Neutrophil (primary cell): ENCODE results near the gene SPOCK2.

Source experiments
- H3K27ac ChIP-seq: fragments of 200-600 bp; sonication (generic); 2 replicates; pipeline ENCODE4 v1.5.1; 2016; ENCODE audit warnings: mild to moderate bottlenecking, moderate library complexity
- H3K27me3 ChIP-seq: fragments of 200-600 bp; sonication (generic); 2 replicates; pipeline ENCODE4 v1.6.0; 2016; ENCODE audit warnings: mild to moderate bottlenecking
- H3K36me3 ChIP-seq: fragments of 200-600 bp; sonication (generic); 2 replicates; pipeline ENCODE4 v1.5.1; 2017
- H3K4me1 ChIP-seq, 2 experiments: fragments of 200-600 bp in 1 of 2; sonication (generic) in 1 of 2; 1 replicate in 1 of 2; 2 replicates in 1 of 2; pipeline versions ENCODE4 v1.5.1 to v1.6.1; 2013 to 2016; ENCODE audit warnings: low read depth in 1 of 2, low read length in 1 of 2, mild to moderate bottlenecking in 1 of 2, moderate library complexity in 1 of 2; ENCODE audit not compliant: control insufficient read depth in 1 of 2, insufficient read depth in 1 of 2
- H3K4me3 ChIP-seq, 2 experiments: fragments of 200-600 bp in 1 of 2; sonication (generic) in 1 of 2; 1 replicate in 1 of 2; 2 replicates in 1 of 2; pipeline ENCODE4 v1.5.1; 2013 to 2016; ENCODE audit warnings: low read depth in 1 of 2, low read length in 1 of 2, mild to moderate bottlenecking in 1 of 2, moderate library complexity in 1 of 2
- H3K9me3 ChIP-seq: fragments of 200-600 bp; sonication (generic); 2 replicates; pipeline ENCODE4 v1.5.1; 2016
- CTCF ChIP-seq: fragments of 200-600 bp; sonication (generic); IDR thresholded peaks from 2 replicates; pipeline ENCODE4 v1.5.1; 2016; ENCODE audit warnings: antibody characterized with exemption

Gene SPOCK2

DNA sequence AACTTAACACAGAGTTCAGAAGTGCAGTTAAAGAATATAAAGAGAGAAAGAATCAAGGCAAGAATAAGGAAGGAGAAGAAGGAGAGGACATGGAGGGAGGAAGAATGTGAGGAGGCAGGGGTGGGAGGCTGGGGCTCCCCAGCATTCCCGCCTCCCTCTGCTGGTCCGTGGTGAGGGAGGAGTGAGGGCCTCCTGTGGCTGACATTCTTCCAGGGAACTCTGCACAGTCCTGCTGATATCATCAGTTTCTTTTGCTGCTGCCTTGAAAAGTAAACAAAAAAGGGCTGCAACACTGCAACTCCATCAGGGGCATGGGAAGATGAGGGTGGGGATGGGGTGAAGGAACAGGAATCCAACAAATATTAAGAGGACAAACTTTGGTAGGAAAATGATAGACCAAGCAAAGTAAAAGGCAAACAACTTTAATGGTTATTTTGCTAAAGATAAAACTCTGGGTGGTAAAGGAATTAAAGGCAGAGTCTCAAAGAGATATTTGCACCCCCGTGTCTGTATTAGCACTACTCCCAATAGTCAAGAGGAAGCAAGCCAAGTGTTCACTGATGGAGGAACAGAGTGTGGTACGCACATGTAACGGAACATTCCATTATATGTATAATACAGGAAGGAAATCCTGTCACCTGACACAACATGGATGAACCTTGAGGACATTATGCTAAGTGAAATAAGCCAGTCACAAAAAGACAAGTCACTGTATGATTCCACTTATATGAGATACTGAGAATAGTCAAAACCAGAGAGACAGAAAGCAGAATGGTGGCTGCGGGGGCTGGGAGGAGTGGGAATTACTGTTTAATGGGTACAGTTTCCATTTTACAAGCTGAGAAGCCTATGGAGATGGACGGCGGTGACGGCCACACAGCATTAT is 8.0 kb upstream of the SPOCK2 start:
- H3K4me3 ChIP-seq = no peak overlapping the region
- H3K36me3 ChIP-seq = peaks cover 16% of the 10 kb centered on the region
- TF ChIP-seq CTCF = no peak

GRCh38 chr10:72095195-72095594 is 6.8 kb upstream of the SPOCK2 start:
- Histone ChIP-seq H3K27ac (no peak overlapping the region), H3K4me3 (no peak overlapping the region), H3K27me3 (peaks cover 4% of the 10 kb centered on the region), H3K4me1 (no peaks in the 10 kb centered on the region), H3K36me3 (peaks cover 16% of the 10 kb centered on the region), H3K9me3 (no peaks in the 10 kb centered on the region)
- no peak for TF ChIP-seq CTCF

More for the DNA sequence above, 8.0 kb upstream of the SPOCK2 start:
- no peaks in the 10 kb centered on the region for H3K9me3 ChIP-seq
- H3K27me3 ChIP-seq = no peaks in the 10 kb centered on the region
- no peak overlapping the region for H3K27ac ChIP-seq
- H3K4me1 ChIP-seq = no peaks in the 10 kb centered on the region

GRCh38 chr10:72094574-72094973 is 6.2 kb upstream of the SPOCK2 start:
- H3K4me3 ChIP-seq = no peak overlapping the region
- no peaks in the 10 kb centered on the region for H3K4me1 ChIP-seq
- H3K36me3 ChIP-seq = peaks cover 16% of the 10 kb centered on the region
- peaks cover 10% of the 10 kb centered on the region for H3K27me3 ChIP-seq
- no peak overlapping the region for H3K27ac ChIP-seq
- H3K9me3 ChIP-seq = no peaks in the 10 kb centered on the region
- TF ChIP-seq CTCF = no peak

- Histone ChIP-seq H3K27ac (no peak overlapping the region), H3K4me3 (no peak overlapping the region), H3K36me3 (peaks cover 16% of the 10 kb centered on the region), H3K9me3 (no peaks in the 10 kb centered on the region), H3K27me3 (peaks cover 21% of the 10 kb centered on the region), H3K4me1 (peaks cover 5% of the 10 kb centered on the region in 2 experiments)
- TF ChIP-seq CTCF = no peak
Measured at GRCh38 chr10:72093450-72093849, 5.1 kb upstream of the SPOCK2 start.

DNA sequence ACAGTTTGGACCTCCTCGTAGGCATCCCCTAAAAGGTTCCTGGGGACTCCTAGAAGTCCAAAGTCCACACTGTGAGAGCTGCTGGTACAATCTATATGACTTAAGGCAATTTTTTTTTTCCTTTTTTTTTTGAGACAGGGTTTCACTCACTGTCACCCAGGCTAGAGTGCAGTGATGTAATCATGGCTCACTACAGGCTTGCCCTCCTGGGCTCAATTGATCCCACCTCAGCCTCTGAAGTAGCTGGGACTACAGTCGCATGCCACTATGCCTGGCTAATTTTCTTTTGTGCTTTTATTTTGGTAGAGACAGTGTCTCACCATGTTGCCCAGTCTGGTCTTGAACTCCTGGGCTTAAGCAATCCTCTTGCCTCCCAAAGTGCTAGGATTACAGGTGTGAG is 4.6 kb upstream of the SPOCK2 start:
- no peaks in the 10 kb centered on the region for H3K9me3 ChIP-seq
- H3K4me1 ChIP-seq = peaks cover 9 to 10% of the 10 kb centered on the region in 2 experiments
- H3K27ac ChIP-seq = no peak overlapping the region
- peaks cover 16% of the 10 kb centered on the region for H3K36me3 ChIP-seq
- peaks cover 26% of the 10 kb centered on the region for H3K27me3 ChIP-seq
- TF ChIP-seq CTCF = no peak
- no peak overlapping the region for H3K4me3 ChIP-seq
